Right renal pelvis (tissue), 4 donors: ENCODE data around the gene VSIG4. TPM values are rescaled to one million over a fixed set of nuclear protein-coding genes. Genes with fewer than 3 reads are reported as not detected.
"Not testable (repeated sequence)": the region's sequence is repeated elsewhere in the genome, so short reads cannot be mapped to it uniquely, and the experiment has no call there.

Experiments
- DNase-seq, 4 donors: peaks; one replicate each; pipeline ENCODE4 v3.0.0-alpha.2; 2013; ENCODE audit warnings: low read depth in 4 of 4, low spot score in 3 of 4, missing footprints in 1 of 4
- polyA plus RNA-seq, 4 donors: library from polyadenylated mRNA; unstranded; fragments of 120-200 nt; gene quantifications; one replicate each; pipeline ENCODE4 v1.2.1, GENCODE V29; 2013; ENCODE audit not compliant: insufficient read length in 4 of 4

The VSIG4 gene
- polyA plus RNA-seq, 4 donors, result 5.2 to 6.6 (median 5.8) TPM

DNA sequence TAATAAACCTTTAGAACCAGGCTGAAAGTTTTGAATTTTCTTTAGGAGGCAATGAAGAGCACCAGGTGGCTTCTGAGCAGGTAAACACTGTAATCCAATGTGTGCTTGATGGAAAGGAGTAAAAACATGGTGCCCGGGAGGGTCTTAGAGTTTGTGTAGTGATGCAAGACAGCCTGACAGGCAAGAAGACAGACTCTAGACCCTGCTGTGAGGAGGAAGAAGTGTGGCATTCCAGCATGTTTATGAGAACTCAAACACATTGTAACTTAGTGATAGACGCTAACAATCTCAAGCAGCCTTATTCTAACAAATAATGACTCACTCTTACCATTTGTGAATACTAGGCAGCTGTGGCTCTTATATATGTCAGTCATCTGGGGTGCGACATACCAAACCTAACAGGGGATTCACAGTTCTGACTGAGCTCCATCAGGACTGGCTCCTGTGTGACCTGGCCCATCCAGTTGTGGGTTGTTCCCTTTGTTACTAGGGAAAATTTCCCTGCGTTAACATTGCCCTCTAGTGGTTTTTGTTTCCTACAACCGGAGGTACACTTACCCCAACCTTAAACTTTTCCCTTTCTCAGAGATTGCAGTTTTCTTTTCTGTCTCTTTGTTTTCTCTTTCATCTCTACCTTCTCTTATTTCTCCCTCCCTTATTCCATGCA, 53.8 kb downstream of the VSIG4 start:
- DNase-seq, result peak; percentile 6 to 12 (median 10)

- DNase-seq, result no peak
Measured at GRCh38 chrX:65985211-65985610, 54.7 kb downstream of the VSIG4 start.

GRCh38 chrX:65977161-65977560, 62.7 kb downstream of the VSIG4 start:
- not testable (repeated sequence) for DNase-seq

GRCh38 chrX:65976161-65976560, 63.7 kb downstream of the VSIG4 start:
- DNase-seq, result no peak

GRCh38 chrX:65975161-65975751, 64.6 kb downstream of the VSIG4 start:
- not testable (repeated sequence) for DNase-seq

Other genes starting within 250 kb of the VSIG4 start
- 10 to 100 TPM; 47.6 to 64.5 (median 56.2) TPM for gene HEPH, start 124.2 kb upstream of the VSIG4 start, polyA plus RNA-seq